Activated T-helper 17 cell treated with anti-CD3 and anti-CD28 coated beads, Interleukin-2, amount 50 U/mL, for 72 hours (primary cell): ENCODE results near the gene DLL1. TPM values are rescaled to one million over a fixed set of nuclear protein-coding genes. Genes with fewer than 3 reads are reported as not detected.

Experiments
- ATAC-seq: fragments of 150-1000 bp; cut with Tn5 transposase; replicated peaks from 2 replicates; pipeline ENCODE4 v1.10.0; 2021; ENCODE audit warnings: mild to moderate bottlenecking, moderate library complexity
- H3K27ac Mint-ChIP-seq: one replicate; pipeline ENCODE4 v1.8.0; 2022; ENCODE audit warnings: mixed read lengths
- H3K27me3 Mint-ChIP-seq: one replicate; pipeline ENCODE4 v1.8.0; 2022; ENCODE audit warnings: mixed read lengths
- H3K36me3 Mint-ChIP-seq: one replicate; pipeline ENCODE4 v1.8.0; 2022; ENCODE audit warnings: low read depth, mild to moderate bottlenecking, mixed read lengths
- H3K4me1 Mint-ChIP-seq: one replicate; pipeline ENCODE4 v1.8.0; 2022; ENCODE audit warnings: mixed read lengths
- H3K4me3 Mint-ChIP-seq: one replicate; pipeline ENCODE4 v1.8.0; 2022; ENCODE audit warnings: mild to moderate bottlenecking, mixed read lengths
- H3K9me3 Mint-ChIP-seq: one replicate; pipeline ENCODE4 v1.8.0; 2022; ENCODE audit warnings: mixed read lengths
- total RNA-seq, 2 donors: library from RNA; stranded (reverse); gene quantifications; one replicate each; pipeline ENCODE4 v1.2.3, GENCODE V29; 2022

The DLL1 gene
- total RNA-seq, 2 donors from 2014 or later, result 0.11 to 0.56 TPM

DNA sequence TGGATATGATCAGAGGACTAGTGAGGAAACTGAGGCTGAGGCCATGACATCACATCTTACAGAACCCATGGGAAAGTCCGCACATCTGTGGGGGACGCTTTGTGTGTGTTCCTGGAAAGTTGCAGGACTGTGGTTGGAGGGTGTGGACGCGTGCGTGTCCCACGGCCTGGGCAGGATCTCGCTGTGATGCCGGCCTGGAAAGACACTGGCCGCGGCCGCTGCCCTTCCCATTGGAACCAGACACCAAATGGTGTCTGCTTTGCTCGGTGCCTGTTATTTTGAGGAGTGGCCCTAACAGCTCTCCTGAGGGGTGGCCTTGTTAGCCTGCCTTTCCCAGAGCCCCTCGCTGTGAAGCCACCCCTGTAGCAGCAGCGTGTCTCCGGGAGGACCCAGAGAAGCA lies 41.1 kb downstream of the DLL1 start:
- no peak overlapping the region for H3K4me3 Mint-ChIP-seq
- no peaks in the 10 kb centered on the region for H3K4me1 Mint-ChIP-seq
- no peaks in the 10 kb centered on the region for H3K9me3 Mint-ChIP-seq
- H3K27me3 Mint-ChIP-seq, result peaks cover 4% of the 10 kb centered on the region
- H3K36me3 Mint-ChIP-seq, result no peaks in the 10 kb centered on the region
- ATAC-seq, result no peak
- H3K27ac Mint-ChIP-seq, result no peak overlapping the region

DNA sequence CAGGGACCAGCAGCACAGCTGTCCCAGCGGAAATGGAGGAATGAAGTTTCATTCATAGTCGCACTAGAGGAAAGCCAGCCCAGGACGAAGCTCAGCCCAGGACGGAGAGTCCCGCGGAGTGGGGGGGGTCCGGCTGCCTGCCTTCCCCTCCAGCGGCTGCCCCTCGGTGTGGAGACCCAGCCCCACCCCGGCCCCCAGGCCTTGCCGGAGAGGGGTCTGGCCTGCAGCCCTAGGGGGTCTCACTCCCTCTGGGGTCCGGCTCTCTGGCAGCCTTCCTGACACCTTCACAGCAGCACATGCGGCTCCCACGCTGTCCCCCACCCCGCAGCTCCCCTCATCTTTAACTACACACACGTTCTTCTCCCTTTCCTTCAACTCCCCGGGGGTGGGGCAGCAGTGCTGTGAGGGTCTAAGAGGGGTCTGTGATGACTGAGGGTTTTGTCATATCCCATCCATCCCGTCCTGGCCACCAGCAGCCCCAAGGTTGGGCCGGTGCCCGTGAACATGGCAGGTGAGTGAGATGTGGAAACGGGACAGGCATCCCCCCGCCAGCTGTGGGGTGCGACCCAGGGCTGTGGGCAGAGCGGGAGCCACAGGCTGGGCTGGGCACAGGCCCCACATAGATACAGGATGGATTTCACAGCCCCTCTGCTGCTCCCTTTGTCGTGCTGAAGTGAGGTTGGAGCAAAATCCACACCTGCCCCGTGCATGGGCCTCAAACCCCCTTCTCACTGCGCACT lies 41.8 kb downstream of the DLL1 start:
- Mint-ChIP-seq H3K36me3 (no peaks in the 10 kb centered on the region), H3K4me3 (no peak overlapping the region), H3K27me3 (peaks cover 4% of the 10 kb centered on the region), H3K9me3 (no peaks in the 10 kb centered on the region), H3K27ac (no peak overlapping the region), H3K4me1 (no peaks in the 10 kb centered on the region)
- ATAC-seq, result no peak

GRCh38 chr6:170248111-170248805 lies 42.6 kb downstream of the DLL1 start:
- no peaks in the 10 kb centered on the region for H3K9me3 Mint-ChIP-seq
- no peaks in the 10 kb centered on the region for H3K4me1 Mint-ChIP-seq
- H3K36me3 Mint-ChIP-seq, result no peaks in the 10 kb centered on the region
- peaks cover 4% of the 10 kb centered on the region for H3K27me3 Mint-ChIP-seq
- no peak overlapping the region for H3K4me3 Mint-ChIP-seq
- no peak overlapping the region for H3K27ac Mint-ChIP-seq
- no peak for ATAC-seq

DNA sequence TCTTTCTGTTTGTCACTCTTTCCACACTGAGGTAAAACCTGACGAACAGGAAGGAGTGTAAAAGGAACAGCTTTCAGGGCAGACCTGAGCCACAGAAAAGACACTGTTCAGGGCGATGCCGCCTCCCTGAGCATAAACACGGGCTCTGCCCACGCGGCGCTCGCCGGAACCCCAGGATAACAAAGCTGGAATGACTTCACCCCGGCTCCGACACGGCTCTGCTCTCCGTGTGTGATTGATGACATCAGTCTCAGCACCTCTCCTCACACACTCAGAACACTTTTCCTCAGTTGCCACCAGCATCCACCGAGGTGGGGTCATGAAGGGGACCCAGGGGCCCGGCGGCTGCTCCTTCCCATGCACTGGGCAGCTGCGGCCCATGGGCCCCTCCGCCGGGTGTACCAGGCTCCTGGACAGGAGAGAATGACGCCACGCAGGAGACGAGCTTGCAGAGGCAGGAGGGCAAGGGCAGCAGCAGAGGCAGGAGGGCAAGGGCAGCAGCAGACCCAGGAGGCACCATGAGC lies 43.6 kb downstream of the DLL1 start:
- Mint-ChIP-seq H3K4me1 (no peaks in the 10 kb centered on the region), H3K27ac (no peak overlapping the region), H3K27me3 (no peaks in the 10 kb centered on the region), H3K4me3 (no peak overlapping the region), H3K9me3 (no peaks in the 10 kb centered on the region), H3K36me3 (no peaks in the 10 kb centered on the region)
- no peak for ATAC-seq

DNA sequence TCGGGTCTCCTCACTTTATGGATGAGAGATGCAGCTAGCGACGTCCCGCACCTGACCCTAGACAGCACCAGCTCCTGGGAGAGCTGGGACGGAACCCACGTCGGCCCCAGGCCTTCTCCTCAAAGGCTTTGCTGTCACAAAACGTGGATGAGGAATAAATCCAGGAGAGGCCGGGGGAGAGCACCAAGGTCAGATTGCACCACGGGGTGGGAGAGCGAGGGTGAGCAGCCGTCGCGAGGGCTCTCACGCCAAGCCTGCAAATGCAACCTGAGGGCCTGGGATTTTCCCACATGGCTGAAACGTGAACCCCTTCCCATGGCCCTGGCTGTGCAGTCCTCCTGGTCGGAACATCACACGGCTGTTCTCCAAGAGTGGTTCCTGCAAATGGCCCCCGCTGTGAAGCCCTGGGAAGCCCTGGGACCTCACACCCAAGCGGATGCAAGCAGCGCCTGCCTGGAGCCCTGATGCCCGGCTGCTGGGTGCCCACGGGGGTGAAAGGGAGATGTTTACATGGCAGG lies 45.3 kb downstream of the DLL1 start:
- Mint-ChIP-seq H3K36me3 (no peaks in the 10 kb centered on the region), H3K9me3 (no peaks in the 10 kb centered on the region), H3K27me3 (peaks cover 4% of the 10 kb centered on the region), H3K4me3 (no peak overlapping the region), H3K4me1 (no peaks in the 10 kb centered on the region), H3K27ac (no peak overlapping the region)
- no peak for ATAC-seq

DNA sequence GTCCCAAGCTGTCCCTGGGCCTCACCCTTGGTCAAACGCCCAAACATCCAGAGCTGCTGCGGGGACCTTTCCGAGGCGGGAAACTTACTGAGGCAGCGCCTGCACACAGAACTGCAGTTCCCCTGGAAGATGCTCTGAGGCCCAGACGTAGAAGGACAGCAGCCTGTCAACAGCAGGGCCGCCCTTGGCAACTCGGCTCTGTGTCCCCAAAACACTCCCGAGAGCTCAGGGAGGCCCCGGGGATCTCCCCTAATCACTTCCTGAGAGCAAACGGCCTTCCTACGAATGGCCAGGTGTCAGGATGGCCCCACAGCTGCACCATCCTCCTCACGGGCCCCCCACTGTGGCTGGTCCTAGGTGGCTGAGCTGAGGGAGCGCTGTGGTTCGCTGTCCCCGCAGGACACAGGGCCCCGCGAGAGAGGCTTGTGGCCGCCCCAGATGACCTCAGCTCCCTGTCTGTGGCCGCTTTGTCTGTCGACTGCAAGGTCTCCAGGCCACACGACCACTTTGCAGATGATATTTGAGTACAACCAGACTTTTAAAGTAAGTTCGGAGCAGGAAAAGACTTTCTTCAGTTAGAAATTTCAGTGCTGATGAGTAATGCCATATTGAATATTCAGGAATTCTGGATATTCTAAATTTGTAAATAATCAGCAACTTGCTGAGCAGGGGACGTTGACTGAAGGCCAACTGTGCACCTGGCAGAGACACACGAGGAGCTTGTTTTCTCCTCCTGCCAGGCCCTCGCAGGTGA lies 46.0 kb downstream of the DLL1 start:
- Mint-ChIP-seq H3K27ac (no peak overlapping the region), H3K9me3 (no peaks in the 10 kb centered on the region), H3K4me1 (no peaks in the 10 kb centered on the region), H3K36me3 (no peaks in the 10 kb centered on the region), H3K4me3 (no peak overlapping the region), H3K27me3 (peaks cover 4% of the 10 kb centered on the region)
- ATAC-seq, result no peak

- peaks cover 4% of the 10 kb centered on the region for H3K27me3 Mint-ChIP-seq
- ATAC-seq, result no peak
- no peaks in the 10 kb centered on the region for H3K9me3 Mint-ChIP-seq
- H3K4me3 Mint-ChIP-seq, result no peak overlapping the region
- no peaks in the 10 kb centered on the region for H3K4me1 Mint-ChIP-seq
- H3K36me3 Mint-ChIP-seq, result no peaks in the 10 kb centered on the region
- H3K27ac Mint-ChIP-seq, result no peak overlapping the region
Measured at GRCh38 chr6:170243791-170244291, 47.0 kb downstream of the DLL1 start.

DNA sequence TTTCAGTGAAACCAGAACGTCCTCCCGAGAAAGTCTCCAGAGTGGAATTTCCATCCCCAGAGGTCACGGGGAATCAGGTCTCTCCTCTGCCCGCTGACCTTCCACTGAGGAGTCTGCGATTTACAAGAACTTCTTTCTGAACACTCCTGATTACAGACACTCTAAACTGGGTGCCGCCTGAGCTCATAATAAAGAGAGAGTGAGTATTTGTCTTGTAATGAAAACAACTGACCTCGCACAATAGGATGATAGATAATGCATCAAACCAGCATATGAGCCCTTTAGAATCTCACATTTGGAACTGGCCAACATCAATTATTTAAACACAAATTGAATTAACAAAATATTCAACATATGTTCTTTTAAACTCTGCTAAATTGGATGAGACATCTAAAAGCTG lies 47.5 kb downstream of the DLL1 start:
- H3K27ac Mint-ChIP-seq, result no peak overlapping the region
- no peak for ATAC-seq
- H3K4me3 Mint-ChIP-seq, result no peak overlapping the region
- H3K4me1 Mint-ChIP-seq, result no peaks in the 10 kb centered on the region
- H3K9me3 Mint-ChIP-seq, result no peaks in the 10 kb centered on the region
- H3K27me3 Mint-ChIP-seq, result peaks cover 4% of the 10 kb centered on the region
- H3K36me3 Mint-ChIP-seq, result no peaks in the 10 kb centered on the region

- no peaks in the 10 kb centered on the region for H3K36me3 Mint-ChIP-seq
- H3K4me1 Mint-ChIP-seq, result no peaks in the 10 kb centered on the region
- H3K9me3 Mint-ChIP-seq, result no peaks in the 10 kb centered on the region
- no peak overlapping the region for H3K4me3 Mint-ChIP-seq
- ATAC-seq, result no peak
- no peak overlapping the region for H3K27ac Mint-ChIP-seq
- H3K27me3 Mint-ChIP-seq, result peaks cover 4% of the 10 kb centered on the region
Measured at GRCh38 chr6:170238741-170239565, 51.9 kb downstream of the DLL1 start.

DNA sequence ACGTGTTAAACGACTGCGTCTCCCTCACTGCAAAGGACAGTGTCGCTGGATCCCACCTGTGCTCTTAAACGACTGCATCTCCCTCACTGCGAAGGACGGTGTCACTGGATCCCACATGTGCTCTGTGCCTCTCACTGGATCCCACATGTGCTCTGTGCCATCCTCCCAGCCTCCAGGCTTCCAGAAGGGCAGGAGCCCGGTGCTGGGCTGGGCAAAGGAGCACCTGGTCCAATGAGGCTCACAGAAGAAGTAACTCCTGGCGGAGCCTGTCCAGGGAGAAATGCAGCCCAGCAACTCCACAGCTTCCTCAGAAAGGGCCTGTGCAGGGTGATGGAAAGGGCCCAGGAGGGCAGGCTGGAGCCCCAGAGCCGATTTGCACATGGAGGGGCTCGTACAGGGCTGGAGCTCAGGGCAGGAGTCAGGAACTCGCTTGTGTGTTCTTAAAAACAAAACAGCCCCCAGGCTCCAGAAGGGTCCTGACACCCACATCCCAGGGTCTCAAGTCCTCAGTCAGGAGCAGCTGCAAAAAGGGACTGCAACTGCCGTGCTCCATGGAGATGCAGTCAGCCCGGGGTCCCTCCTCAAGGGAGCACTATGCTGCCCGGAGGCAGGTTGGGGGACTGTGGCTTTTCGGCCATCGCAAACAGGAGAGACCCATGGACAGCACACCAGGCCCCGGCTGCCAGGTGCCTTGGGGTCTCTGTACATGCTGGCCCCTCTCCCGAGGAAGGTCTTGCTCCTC lies 52.7 kb downstream of the DLL1 start:
- no peak for ATAC-seq

DNA sequence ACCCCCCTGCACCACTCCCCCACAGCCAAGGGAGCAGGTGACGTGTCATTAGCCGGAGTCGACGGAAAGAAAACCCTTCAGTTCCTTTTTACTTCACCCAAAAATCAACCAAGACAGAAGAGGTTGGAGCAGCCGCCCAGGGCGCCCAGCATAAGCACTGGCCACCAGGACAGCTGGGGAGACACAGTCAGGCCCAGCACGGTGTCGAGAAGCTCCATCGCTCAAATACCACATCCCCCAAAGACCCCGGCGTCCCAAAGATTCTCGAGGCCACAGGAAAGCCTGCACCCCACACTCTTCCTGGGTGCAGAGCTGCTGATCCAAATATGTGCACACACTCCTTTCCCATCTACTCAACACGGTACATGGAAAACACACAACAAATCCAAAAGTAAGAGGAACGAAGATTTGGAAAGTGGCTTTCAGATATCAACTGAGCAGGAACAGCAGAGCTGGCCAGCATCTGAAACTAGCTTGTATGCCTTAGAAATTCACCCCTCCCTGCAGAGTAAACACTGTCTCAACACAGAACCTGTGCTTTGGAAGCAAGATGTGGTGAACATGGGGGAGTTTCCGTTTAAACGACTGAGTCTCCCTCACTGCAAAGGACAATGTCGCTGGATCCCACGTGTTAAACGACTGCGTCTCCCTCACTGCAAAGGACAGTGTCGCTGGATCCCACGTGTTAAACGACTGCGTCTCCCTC lies 54.6 kb downstream of the DLL1 start:
- no peaks in the 10 kb centered on the region for H3K27me3 Mint-ChIP-seq
- H3K27ac Mint-ChIP-seq, result no peak overlapping the region

More for the DNA sequence above, 52.7 kb downstream of the DLL1 start:
- H3K4me1 Mint-ChIP-seq, result no peaks in the 10 kb centered on the region
- no peaks in the 10 kb centered on the region for H3K9me3 Mint-ChIP-seq
- H3K27me3 Mint-ChIP-seq, result peaks cover 4% of the 10 kb centered on the region
- H3K36me3 Mint-ChIP-seq, result no peaks in the 10 kb centered on the region
- no peak overlapping the region for H3K4me3 Mint-ChIP-seq
- no peak overlapping the region for H3K27ac Mint-ChIP-seq

GRCh38 chr6:170235391-170236125 lies 55.3 kb downstream of the DLL1 start:
- no peaks in the 10 kb centered on the region for H3K36me3 Mint-ChIP-seq
- no peak overlapping the region for H3K4me3 Mint-ChIP-seq
- H3K27me3 Mint-ChIP-seq, result no peaks in the 10 kb centered on the region
- no peaks in the 10 kb centered on the region for H3K4me1 Mint-ChIP-seq
- no peak overlapping the region for H3K27ac Mint-ChIP-seq
- no peak for ATAC-seq
- H3K9me3 Mint-ChIP-seq, result no peaks in the 10 kb centered on the region

More for the DNA sequence above, 54.6 kb downstream of the DLL1 start:
- Mint-ChIP-seq H3K4me1 (no peaks in the 10 kb centered on the region), H3K4me3 (no peak overlapping the region), H3K9me3 (no peaks in the 10 kb centered on the region), H3K36me3 (no peaks in the 10 kb centered on the region)
- no peak for ATAC-seq
